ENCODE results near the gene SPON1. TPM values are rescaled to one million over a fixed set of nuclear protein-coding genes. Genes with fewer than 3 reads are reported as not detected.

SPON1 gene
- total RNA-seq, 1 donor, result 0.72 TPM

- Histone ChIP-seq H3K4me1 (ENCODE audit: insufficient read depth, low read length) (no peaks in the 10 kb centered on the region), H3K36me3 (ENCODE audit: insufficient read depth, low read length) (no peaks in the 10 kb centered on the region), H3K27ac (ENCODE audit: low read depth, low read length) (no peak overlapping the region), H3K4me2 (ENCODE audit: insufficient read depth, low read length) (no peak overlapping the region), H3K79me2 (ENCODE audit: insufficient read depth, low read length) (no peaks in the 10 kb centered on the region), H3K9me3 (ENCODE audit: low read depth, low read length) (no peaks in the 10 kb centered on the region), H3K27me3 (ENCODE audit: insufficient read depth, low read length) (peaks cover 3% of the 10 kb centered on the region), H4K20me1 (ENCODE audit: insufficient read depth, low read length) (no peaks in the 10 kb centered on the region), H3K4me3 (ENCODE audit: insufficient read depth, low read length) (no peak overlapping the region), H2AFZ (ENCODE audit: low read length) (no peak overlapping the region)
- DNase-seq (ENCODE audit: insufficient read length, low spot score, missing footprints), result no peak
- no peak for TF ChIP-seq CTCF (IDR thresholded peaks at IDR 0.05; ENCODE audit: extremely low read depth, low read depth, low read length)
These were observed 45.0 kb downstream of the SPON1 start for GRCh38 chr11:14007566-14007965.

DNA sequence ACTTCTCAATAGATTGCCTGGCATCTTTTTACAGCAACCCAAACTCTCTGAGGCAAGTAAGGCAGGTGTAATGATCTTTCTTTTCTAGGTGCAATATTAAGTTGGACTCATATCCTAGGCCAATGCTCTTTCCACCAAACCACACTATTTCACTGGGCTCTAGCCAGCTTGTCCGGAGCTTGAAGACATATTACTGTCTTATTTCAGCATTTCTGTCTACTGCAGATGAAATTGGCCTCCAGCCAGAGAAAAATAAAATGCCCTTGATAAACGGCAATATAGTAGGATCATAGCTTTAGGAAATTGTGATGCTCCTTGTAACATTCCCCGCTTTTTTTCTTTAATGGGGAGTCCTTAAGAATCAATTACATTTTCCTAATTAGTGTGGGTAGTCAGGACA is 48.1 kb downstream of the SPON1 start:
- no peaks in the 10 kb centered on the region for H3K36me3 ChIP-seq (ENCODE audit: insufficient read depth, low read length)
- DNase-seq (ENCODE audit: insufficient read length, low spot score, missing footprints), result no peak
- H3K4me2 ChIP-seq (ENCODE audit: insufficient read depth, low read length), result no peak overlapping the region
- no peaks in the 10 kb centered on the region for H3K4me1 ChIP-seq (ENCODE audit: insufficient read depth, low read length)
- no peaks in the 10 kb centered on the region for H4K20me1 ChIP-seq (ENCODE audit: insufficient read depth, low read length)
- no peak overlapping the region for H3K4me3 ChIP-seq (ENCODE audit: insufficient read depth, low read length)
- no peak overlapping the region for H2AFZ ChIP-seq (ENCODE audit: low read length)
- no peaks in the 10 kb centered on the region for H3K79me2 ChIP-seq (ENCODE audit: insufficient read depth, low read length)
- no peak overlapping the region for H3K27ac ChIP-seq (ENCODE audit: low read depth, low read length)
- H3K9me3 ChIP-seq (ENCODE audit: low read depth, low read length), result no peaks in the 10 kb centered on the region
- peaks cover 3% of the 10 kb centered on the region for H3K27me3 ChIP-seq (ENCODE audit: insufficient read depth, low read length)
- TF ChIP-seq CTCF (IDR thresholded peaks at IDR 0.05; ENCODE audit: extremely low read depth, low read depth, low read length), result no peak

DNA sequence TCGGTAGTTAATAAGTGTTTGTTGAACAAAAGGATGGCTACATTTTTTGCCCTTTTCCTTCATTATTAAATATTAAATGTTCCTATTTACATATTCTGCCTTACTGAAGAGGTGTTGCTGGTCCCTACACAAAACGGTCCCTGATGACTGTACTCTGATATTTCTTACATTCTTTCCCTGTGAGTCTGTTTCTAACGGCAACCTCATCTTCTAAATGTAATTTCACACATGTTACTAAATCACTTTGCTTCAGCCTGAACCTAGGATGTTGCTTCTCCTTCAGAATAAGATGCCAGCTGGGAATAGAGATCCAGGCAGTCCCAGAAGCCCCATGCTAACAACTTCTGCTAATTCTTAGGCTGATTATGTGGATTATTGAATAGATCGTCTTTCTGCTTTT is 50.3 kb downstream of the SPON1 start:
- H3K27me3 ChIP-seq (ENCODE audit: insufficient read depth, low read length), result peaks cover 3% of the 10 kb centered on the region
- DNase-seq (ENCODE audit: insufficient read length, low spot score, missing footprints), result no peak
- H4K20me1 ChIP-seq (ENCODE audit: insufficient read depth, low read length), result no peaks in the 10 kb centered on the region
- no peak overlapping the region for H3K27ac ChIP-seq (ENCODE audit: low read depth, low read length)
- H3K4me1 ChIP-seq (ENCODE audit: insufficient read depth, low read length), result no peaks in the 10 kb centered on the region
- H3K4me3 ChIP-seq (ENCODE audit: insufficient read depth, low read length), result no peak overlapping the region
- H3K9me3 ChIP-seq (ENCODE audit: low read depth, low read length), result no peaks in the 10 kb centered on the region
- TF ChIP-seq CTCF (IDR thresholded peaks at IDR 0.05; ENCODE audit: extremely low read depth, low read depth, low read length), result no peak
- no peaks in the 10 kb centered on the region for H3K79me2 ChIP-seq (ENCODE audit: insufficient read depth, low read length)
- no peak overlapping the region for H2AFZ ChIP-seq (ENCODE audit: low read length)
- no peaks in the 10 kb centered on the region for H3K36me3 ChIP-seq (ENCODE audit: insufficient read depth, low read length)
- H3K4me2 ChIP-seq (ENCODE audit: insufficient read depth, low read length), result no peak overlapping the region

GRCh38 chr11:14015711-14016110 is 53.2 kb downstream of the SPON1 start:
- Histone ChIP-seq H3K27ac (ENCODE audit: low read depth, low read length) (no peak overlapping the region), H3K4me2 (ENCODE audit: insufficient read depth, low read length) (no peak overlapping the region), H3K36me3 (ENCODE audit: insufficient read depth, low read length) (no peaks in the 10 kb centered on the region), H2AFZ (ENCODE audit: low read length) (no peak overlapping the region), H4K20me1 (ENCODE audit: insufficient read depth, low read length) (no peaks in the 10 kb centered on the region), H3K9me3 (ENCODE audit: low read depth, low read length) (no peaks in the 10 kb centered on the region), H3K27me3 (ENCODE audit: insufficient read depth, low read length) (no peaks in the 10 kb centered on the region), H3K4me1 (ENCODE audit: insufficient read depth, low read length) (no peaks in the 10 kb centered on the region), H3K4me3 (ENCODE audit: insufficient read depth, low read length) (no peak overlapping the region), H3K79me2 (ENCODE audit: insufficient read depth, low read length) (no peaks in the 10 kb centered on the region)
- no peak for TF ChIP-seq CTCF (IDR thresholded peaks at IDR 0.05; ENCODE audit: extremely low read depth, low read depth, low read length)
- no peak for DNase-seq (ENCODE audit: insufficient read length, low spot score, missing footprints)
